Lower leg skin (tissue), 4 donors: ENCODE data around the gene MEIS2. TPM values are rescaled to one million over a fixed set of nuclear protein-coding genes. Genes with fewer than 3 reads are reported as not detected.

ENCODE experiments used
- DNase-seq, 2 donors: peaks; one replicate each; pipeline ENCODE4 v3.0.0-alpha.2; 2019; ENCODE audit warnings: low spot score in 2 of 2
- H3K4me3 ChIP-seq: fragments of 200-600 bp; sonication (generic); 2 replicates; pipeline ENCODE4 v1.5.1; 2017; ENCODE audit warnings: mild to moderate bottlenecking, low read depth; ENCODE audit not compliant: poor library complexity, severe bottlenecking
- CTCF ChIP-seq, 3 donors: fragments of 450-650 bp; IDR thresholded peaks; one replicate each; pipeline ENCODE4 v1.5.1; 2016; ENCODE audit warnings: antibody characterized with exemption in 3 of 3, mild to moderate bottlenecking in 3 of 3, moderate library complexity in 2 of 3
- POLR2A ChIP-seq, 2 donors: fragments of 450-650 bp; IDR thresholded peaks; one replicate each; pipeline ENCODE4 v1.6.1; 2016 to 2017; ENCODE audit warnings: antibody characterized with exemption in 2 of 2, mild to moderate bottlenecking in 1 of 2, moderate library complexity in 1 of 2
- WGBS, 2 donors: methylation state at CpG; one replicate each; pipeline ENCODE4 v1.1.5; 2018; 5-methylcytosine and 5-hydroxymethylcytosine counted together
- intact Hi-C: fragments of 100-400 bp; cut with DNase I; formaldehyde crosslinking; loops from one replicate; pipeline ENCODE4 v1.15.0; 2023; ENCODE audit warnings: low total_unique reads
- total RNA-seq, 4 donors: library from RNA; depleted of rRNA; stranded (reverse); fragments of >200 nt; gene quantifications; one replicate each; pipeline ENCODE4 v1.1.0, GENCODE V29; 2016

Gene MEIS2
- total RNA-seq, 4 donors from 2014 or later, result 12.9 to 18.5 (median 15.8) TPM

GRCh38 chr15:36978625-36979024 is 121.7 kb downstream of the MEIS2 start:
- intact Hi-C loops, result no loop called here
- no peak for DNase-seq
- TF ChIP-seq POLR2A (IDR thresholded peaks at IDR 0.05) (no peak), CTCF (IDR thresholded peaks at IDR 0.05) (no peak)
- H3K4me3 ChIP-seq, result no peak overlapping the region
- WGBS, 2 donors, result 92 to 93% methylated on average over 1 of the region's 1 CpG

- DNase-seq, result no peak
- intact Hi-C loops, result no loop called here
- no peak overlapping the region for H3K4me3 ChIP-seq
- 85 to 86% methylated on average over 1 of the region's 1 CpG for WGBS, 2 donors
- TF ChIP-seq POLR2A (IDR thresholded peaks at IDR 0.05), result no peak
- no peak for TF ChIP-seq CTCF (IDR thresholded peaks at IDR 0.05)
Observed at GRCh38 chr15:36978126-36978525, 122.2 kb downstream of the MEIS2 start.

GRCh38 chr15:36977659-36978058 is 122.7 kb downstream of the MEIS2 start:
- DNase-seq, result no peak
- intact Hi-C loops, result no loop called here
- TF ChIP-seq POLR2A (IDR thresholded peaks at IDR 0.05) (no peak), CTCF (IDR thresholded peaks at IDR 0.05) (no peak)

GRCh38 chr15:36972704-36973103 is 127.6 kb downstream of the MEIS2 start:
- WGBS, 2 donors, result 67 to 95% methylated on average over 3 of the region's 3 CpGs
- intact Hi-C loops, result no loop called here
- no peak overlapping the region for H3K4me3 ChIP-seq
- no peak for DNase-seq
- TF ChIP-seq CTCF (IDR thresholded peaks at IDR 0.05) (no peak), POLR2A (IDR thresholded peaks at IDR 0.05) (no peak)

More at GRCh38 chr15:36977659-36978058, 122.7 kb downstream of the MEIS2 start:
- no peak overlapping the region for H3K4me3 ChIP-seq

- H3K4me3 ChIP-seq, result no peak overlapping the region
- no peak for TF ChIP-seq POLR2A (IDR thresholded peaks at IDR 0.05)
- TF ChIP-seq CTCF (IDR thresholded peaks at IDR 0.05), result no peak
- 68 to 77% methylated on average over 5 of the region's 5 CpGs for WGBS, 2 donors
- no peak for DNase-seq
- intact Hi-C loops, result no loop called here
Observed at GRCh38 chr15:36970522-36970921, 129.8 kb downstream of the MEIS2 start.

- WGBS, 2 donors, result 96 to 97% methylated on average over 4 of the region's 4 CpGs
Observed at GRCh38 chr15:36967929-36968328, 132.4 kb downstream of the MEIS2 start.

More at GRCh38 chr15:36967929-36968328, 132.4 kb downstream of the MEIS2 start:
- no peak overlapping the region for H3K4me3 ChIP-seq
- TF ChIP-seq CTCF (IDR thresholded peaks at IDR 0.05) (no peak), POLR2A (IDR thresholded peaks at IDR 0.05) (no peak)
- intact Hi-C loops, result no loop called here
- no peak for DNase-seq
